ENCODE results near the gene JMJD1C. TPM values are rescaled to one million over a fixed set of nuclear protein-coding genes. Genes with fewer than 3 reads are reported as not detected.
"Not testable (repeated sequence)": the region's sequence is repeated elsewhere in the genome, so short reads cannot be mapped to it uniquely, and the experiment has no call there.

The JMJD1C gene
- polyA plus RNA-seq, 1 donor, result 104 TPM

DNA sequence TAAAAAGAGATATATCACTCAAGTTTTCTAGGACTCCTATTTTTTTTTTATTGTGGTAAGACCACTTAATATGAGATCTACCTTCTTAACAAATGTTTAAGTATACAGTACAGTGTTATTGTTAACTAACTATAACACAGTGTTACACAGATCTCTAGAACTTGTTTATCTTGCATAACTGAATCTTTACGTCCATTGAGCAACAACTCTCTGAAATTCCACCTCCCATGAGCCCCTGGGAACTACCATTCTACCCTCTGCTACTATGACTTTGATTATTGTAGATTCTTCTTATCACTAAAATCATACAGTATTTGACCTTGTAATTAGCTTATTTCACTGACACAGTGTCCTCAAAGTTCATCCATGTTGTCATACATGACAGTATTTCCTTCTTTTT lies 32.9 kb upstream of the JMJD1C start:
- no CpG with 5 or more reads among the region's 1 CpG for WGBS (ENCODE audit: insufficient coverage, low lambda C conversion rate)
- H3K9me3 ChIP-seq (ENCODE audit: control insufficient read depth, low read depth, low read length), result no peaks in the 10 kb centered on the region
- DNase-seq, result no peak
- no peaks in the 10 kb centered on the region for H3K4me1 ChIP-seq (ENCODE audit: control insufficient read depth, insufficient read depth, low read length)
- H3K4me3 ChIP-seq (ENCODE audit: low read length), result no peak overlapping the region
- peaks cover 3% of the 10 kb centered on the region for H3K36me3 ChIP-seq (ENCODE audit: control insufficient read depth, insufficient read depth, low read length)
- H3K27me3 ChIP-seq (ENCODE audit: control insufficient read depth, insufficient read depth, low read length), result no peaks in the 10 kb centered on the region
- H3K27ac ChIP-seq (ENCODE audit: low read length), result no peak overlapping the region

GRCh38 chr10:63497321-63497720 lies 31.5 kb upstream of the JMJD1C start:
- H3K36me3 ChIP-seq (ENCODE audit: control insufficient read depth, insufficient read depth, low read length), result peaks cover 3% of the 10 kb centered on the region
- H3K4me3 ChIP-seq (ENCODE audit: low read length), result no peak overlapping the region
- no peak for DNase-seq
- no peaks in the 10 kb centered on the region for H3K4me1 ChIP-seq (ENCODE audit: control insufficient read depth, insufficient read depth, low read length)
- no peaks in the 10 kb centered on the region for H3K9me3 ChIP-seq (ENCODE audit: control insufficient read depth, low read depth, low read length)
- no CpG with 5 or more reads among the region's 1 CpG for WGBS (ENCODE audit: insufficient coverage, low lambda C conversion rate)
- H3K27me3 ChIP-seq (ENCODE audit: control insufficient read depth, insufficient read depth, low read length), result no peaks in the 10 kb centered on the region
- H3K27ac ChIP-seq (ENCODE audit: low read length), result no peak overlapping the region

- Histone ChIP-seq H3K9me3 (ENCODE audit: control insufficient read depth, low read depth, low read length) (no peaks in the 10 kb centered on the region), H3K36me3 (ENCODE audit: control insufficient read depth, insufficient read depth, low read length) (peaks cover 3% of the 10 kb centered on the region), H3K27me3 (ENCODE audit: control insufficient read depth, insufficient read depth, low read length) (no peaks in the 10 kb centered on the region), H3K4me3 (ENCODE audit: low read length) (no peak overlapping the region), H3K27ac (ENCODE audit: low read length) (no peak overlapping the region), H3K4me1 (ENCODE audit: control insufficient read depth, insufficient read depth, low read length) (peaks cover 3% of the 10 kb centered on the region)
- 100% methylated on average over 1 of the region's 1 CpG for WGBS (ENCODE audit: insufficient coverage, low lambda C conversion rate)
- DNase-seq, result no peak
These were observed 30.8 kb upstream of the JMJD1C start for GRCh38 chr10:63496561-63496960.

- Histone ChIP-seq H3K27ac (ENCODE audit: low read length) (no peak overlapping the region), H3K4me3 (ENCODE audit: low read length) (no peak overlapping the region), H3K36me3 (ENCODE audit: control insufficient read depth, insufficient read depth, low read length) (peaks cover 2% of the 10 kb centered on the region), H3K9me3 (ENCODE audit: control insufficient read depth, low read depth, low read length) (no peaks in the 10 kb centered on the region), H3K4me1 (ENCODE audit: control insufficient read depth, insufficient read depth, low read length) (peaks cover 6% of the 10 kb centered on the region), H3K27me3 (ENCODE audit: control insufficient read depth, insufficient read depth, low read length) (no peaks in the 10 kb centered on the region)
- no peak for DNase-seq
- 100% methylated on average over 2 of the region's 2 CpGs for WGBS (ENCODE audit: insufficient coverage, low lambda C conversion rate)
These were observed 29.2 kb upstream of the JMJD1C start for GRCh38 chr10:63494951-63495350.

DNA sequence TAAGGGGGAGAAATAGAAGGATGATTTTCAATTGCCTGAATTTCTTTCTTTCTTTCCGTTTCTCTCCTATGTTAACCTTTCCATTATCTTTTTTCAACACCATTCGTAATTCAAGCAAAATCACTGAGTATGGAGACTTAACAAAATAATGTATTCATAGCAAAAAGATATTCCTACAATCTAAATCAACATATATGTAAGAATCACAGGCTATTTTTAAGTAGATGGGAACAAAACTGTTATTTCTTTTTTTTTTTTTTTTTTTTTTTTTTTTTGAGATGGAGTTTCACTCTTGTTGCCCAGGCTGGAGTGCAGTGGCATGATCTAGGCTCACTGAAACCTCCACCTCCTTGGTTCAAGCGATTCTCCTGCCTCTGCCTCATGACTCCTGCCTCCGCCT lies 27.2 kb upstream of the JMJD1C start:
- no peak for DNase-seq
- H3K36me3 ChIP-seq (ENCODE audit: control insufficient read depth, insufficient read depth, low read length), result peaks cover 2% of the 10 kb centered on the region
- no peak overlapping the region for H3K4me3 ChIP-seq (ENCODE audit: low read length)
- H3K4me1 ChIP-seq (ENCODE audit: control insufficient read depth, insufficient read depth, low read length), result peaks cover 6% of the 10 kb centered on the region
- no peak overlapping the region for H3K27ac ChIP-seq (ENCODE audit: low read length)
- no peaks in the 10 kb centered on the region for H3K9me3 ChIP-seq (ENCODE audit: control insufficient read depth, low read depth, low read length)
- H3K27me3 ChIP-seq (ENCODE audit: control insufficient read depth, insufficient read depth, low read length), result no peaks in the 10 kb centered on the region
- WGBS (ENCODE audit: insufficient coverage, low lambda C conversion rate), result 94% methylated on average over 2 of the region's 4 CpGs

DNA sequence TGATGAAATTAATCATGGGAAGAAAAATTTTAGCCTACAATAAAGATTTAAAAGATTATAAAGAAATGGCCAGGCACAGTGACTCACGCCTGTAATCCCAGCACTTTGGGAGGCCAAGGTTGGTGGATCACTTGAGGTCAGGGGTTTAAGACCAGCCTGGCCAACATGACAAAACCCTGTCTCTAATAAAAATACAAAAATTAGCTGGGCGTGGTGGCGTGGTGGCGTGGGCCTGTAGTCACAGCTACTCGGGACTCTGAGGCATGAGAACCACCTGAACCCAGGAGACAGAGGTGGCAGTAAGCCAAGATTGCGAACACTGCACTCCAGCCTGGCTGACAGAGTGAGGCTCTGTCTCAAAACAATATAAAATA lies 26.5 kb upstream of the JMJD1C start:
- no CpG with 5 or more reads among the region's 6 CpGs for WGBS (ENCODE audit: insufficient coverage, low lambda C conversion rate)
- not testable (repeated sequence) for H3K36me3 ChIP-seq (ENCODE audit: control insufficient read depth, insufficient read depth, low read length); DNase-seq; H3K27me3 ChIP-seq (ENCODE audit: control insufficient read depth, insufficient read depth, low read length); H3K9me3 ChIP-seq (ENCODE audit: control insufficient read depth, low read depth, low read length); H3K27ac ChIP-seq (ENCODE audit: low read length); H3K4me1 ChIP-seq (ENCODE audit: control insufficient read depth, insufficient read depth, low read length); H3K4me3 ChIP-seq (ENCODE audit: low read length)

DNA sequence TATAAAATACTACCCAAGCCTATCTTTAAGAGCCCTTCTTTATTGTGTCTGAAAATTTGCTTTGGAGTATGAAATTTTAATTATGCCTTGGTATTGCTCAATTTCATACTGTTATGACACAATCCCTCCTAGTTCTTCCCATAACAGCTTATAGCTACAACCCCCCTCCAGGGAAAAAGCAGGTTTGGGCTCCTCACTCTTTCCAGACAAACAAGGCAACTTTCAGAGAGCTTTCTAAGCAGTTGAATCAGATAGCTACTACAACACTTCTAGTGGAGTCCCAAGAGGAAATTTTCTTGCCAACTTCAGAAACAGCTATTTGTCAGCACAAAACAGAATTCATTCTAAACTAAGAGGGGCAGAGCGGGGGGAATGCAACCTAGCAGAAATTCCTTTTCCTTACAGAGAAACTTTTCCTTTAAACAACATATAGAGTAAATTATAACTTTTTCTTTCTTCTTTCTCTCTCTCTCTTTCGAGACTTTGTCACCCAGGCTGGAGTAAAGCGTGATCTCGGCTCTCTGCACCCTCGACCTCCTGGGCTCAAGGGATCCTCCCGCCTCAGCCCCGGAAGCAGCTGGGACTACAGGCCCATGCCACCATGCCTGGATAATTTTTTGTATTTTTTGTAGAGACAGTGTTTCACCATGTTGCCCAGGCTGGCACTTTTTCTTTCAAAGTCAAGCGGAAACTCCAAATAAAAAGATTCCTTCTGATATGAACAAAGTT lies 26.0 kb upstream of the JMJD1C start:
- Histone ChIP-seq H3K27ac (ENCODE audit: low read length) (no peak overlapping the region), H3K4me3 (ENCODE audit: low read length) (no peak overlapping the region), H3K4me1 (ENCODE audit: control insufficient read depth, insufficient read depth, low read length) (peaks cover 6% of the 10 kb centered on the region), H3K27me3 (ENCODE audit: control insufficient read depth, insufficient read depth, low read length) (no peaks in the 10 kb centered on the region), H3K36me3 (ENCODE audit: control insufficient read depth, insufficient read depth, low read length) (peaks cover 2% of the 10 kb centered on the region), H3K9me3 (ENCODE audit: control insufficient read depth, low read depth, low read length) (no peaks in the 10 kb centered on the region)
- DNase-seq, result peak; percentile 18 to 39
- 100% methylated on average over 1 of the region's 8 CpGs for WGBS (ENCODE audit: insufficient coverage, low lambda C conversion rate)

DNA sequence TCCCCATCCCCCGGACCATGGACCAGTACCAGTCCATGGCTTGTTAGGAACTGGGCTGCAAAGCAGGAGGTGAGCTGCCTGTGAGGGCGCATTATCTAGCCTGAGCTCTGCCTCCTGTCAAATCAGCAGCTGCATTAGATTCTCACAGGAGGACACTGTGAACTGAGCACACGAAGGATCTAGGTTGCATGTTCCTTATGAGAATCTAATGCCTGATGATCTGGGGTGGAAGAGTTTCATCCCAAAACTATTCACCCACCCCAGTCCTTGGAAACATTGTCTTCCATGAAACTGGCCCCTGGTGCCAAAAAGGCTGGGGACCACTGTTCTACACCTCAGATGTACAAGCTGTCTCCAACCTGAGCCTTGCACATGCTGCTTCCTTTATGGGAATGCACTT lies 24.1 kb upstream of the JMJD1C start:
- no peak for DNase-seq
- Histone ChIP-seq H3K9me3 (ENCODE audit: control insufficient read depth, low read depth, low read length) (no peaks in the 10 kb centered on the region), H3K36me3 (ENCODE audit: control insufficient read depth, insufficient read depth, low read length) (peaks cover 2% of the 10 kb centered on the region), H3K4me1 (ENCODE audit: control insufficient read depth, insufficient read depth, low read length) (peaks cover 6% of the 10 kb centered on the region), H3K27me3 (ENCODE audit: control insufficient read depth, insufficient read depth, low read length) (no peaks in the 10 kb centered on the region), H3K27ac (ENCODE audit: low read length) (no peak overlapping the region), H3K4me3 (ENCODE audit: low read length) (no peak overlapping the region)
- WGBS (ENCODE audit: insufficient coverage, low lambda C conversion rate), result no CpG with 5 or more reads among the region's 3 CpGs

GRCh38 chr10:63487990-63488389 lies 22.2 kb upstream of the JMJD1C start:
- Histone ChIP-seq H3K4me3 (ENCODE audit: low read length) (no peak overlapping the region), H3K27ac (ENCODE audit: low read length) (no peak overlapping the region), H3K36me3 (ENCODE audit: control insufficient read depth, insufficient read depth, low read length) (peaks cover 2% of the 10 kb centered on the region), H3K9me3 (ENCODE audit: control insufficient read depth, low read depth, low read length) (no peaks in the 10 kb centered on the region), H3K4me1 (ENCODE audit: control insufficient read depth, insufficient read depth, low read length) (peaks cover 6% of the 10 kb centered on the region), H3K27me3 (ENCODE audit: control insufficient read depth, insufficient read depth, low read length) (no peaks in the 10 kb centered on the region)
- no CpG with 5 or more reads among the region's 3 CpGs for WGBS (ENCODE audit: insufficient coverage, low lambda C conversion rate)
- no peak for DNase-seq

- no peaks in the 10 kb centered on the region for H3K27me3 ChIP-seq (ENCODE audit: control insufficient read depth, insufficient read depth, low read length)
- no peaks in the 10 kb centered on the region for H3K36me3 ChIP-seq (ENCODE audit: control insufficient read depth, insufficient read depth, low read length)
- no peaks in the 10 kb centered on the region for H3K9me3 ChIP-seq (ENCODE audit: control insufficient read depth, low read depth, low read length)
- no peak overlapping the region for H3K4me3 ChIP-seq (ENCODE audit: low read length)
- no peak overlapping the region for H3K27ac ChIP-seq (ENCODE audit: low read length)
- DNase-seq, result no peak
- H3K4me1 ChIP-seq (ENCODE audit: control insufficient read depth, insufficient read depth, low read length), result peaks cover 2% of the 10 kb centered on the region
- 100% methylated on average over 1 of the region's 1 CpG for WGBS (ENCODE audit: insufficient coverage, low lambda C conversion rate)
These were observed 18.2 kb upstream of the JMJD1C start for GRCh38 chr10:63483983-63484382.

GRCh38 chr10:63481815-63482421 lies 16.1 kb upstream of the JMJD1C start:
- Histone ChIP-seq H3K36me3 (ENCODE audit: control insufficient read depth, insufficient read depth, low read length) (no peaks in the 10 kb centered on the region), H3K4me1 (ENCODE audit: control insufficient read depth, insufficient read depth, low read length) (peaks cover 2% of the 10 kb centered on the region), H3K27ac (ENCODE audit: low read length) (no peak overlapping the region), H3K9me3 (ENCODE audit: control insufficient read depth, low read depth, low read length) (no peaks in the 10 kb centered on the region), H3K27me3 (ENCODE audit: control insufficient read depth, insufficient read depth, low read length) (no peaks in the 10 kb centered on the region), H3K4me3 (ENCODE audit: low read length) (no peak overlapping the region)
- DNase-seq, result no peak
- WGBS (ENCODE audit: insufficient coverage, low lambda C conversion rate), result 90% methylated on average over 2 of the region's 6 CpGs
